NCI-H510A treated with DMSO at 0.1 percent for 48 hours (cell line): ENCODE data around the gene MCM5.

ENCODE experiments used
- DNase-seq: peaks from one replicate; lab custom pipeline; 2025; lab: John Stamatoyannopoulos, UW

Gene MCM5

DNA sequence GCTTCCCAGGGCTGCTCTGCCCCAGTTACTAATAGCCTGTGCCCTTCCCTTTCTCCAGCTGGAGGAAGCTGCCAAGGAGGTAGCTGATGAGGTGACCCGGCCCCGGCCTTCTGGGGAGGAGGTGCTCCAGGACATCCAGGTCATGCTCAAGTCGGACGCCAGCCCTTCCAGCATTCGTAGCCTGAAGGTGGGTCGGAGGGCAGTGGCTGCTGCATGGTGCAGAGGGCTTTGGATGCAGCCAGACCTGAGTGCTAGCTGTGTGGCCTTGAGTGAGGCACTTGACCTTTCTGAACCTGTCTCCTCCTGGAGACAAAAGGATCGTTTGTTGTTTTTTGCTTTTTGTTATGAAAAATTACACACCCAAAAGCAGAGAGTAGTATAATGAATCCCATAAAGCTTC, 3.4 kb downstream of the MCM5 start:
- DNase-seq = no peak

- no peak for DNase-seq
These were observed 4.2 kb downstream of the MCM5 start for GRCh38 chr22:35404176-35404575.

DNA sequence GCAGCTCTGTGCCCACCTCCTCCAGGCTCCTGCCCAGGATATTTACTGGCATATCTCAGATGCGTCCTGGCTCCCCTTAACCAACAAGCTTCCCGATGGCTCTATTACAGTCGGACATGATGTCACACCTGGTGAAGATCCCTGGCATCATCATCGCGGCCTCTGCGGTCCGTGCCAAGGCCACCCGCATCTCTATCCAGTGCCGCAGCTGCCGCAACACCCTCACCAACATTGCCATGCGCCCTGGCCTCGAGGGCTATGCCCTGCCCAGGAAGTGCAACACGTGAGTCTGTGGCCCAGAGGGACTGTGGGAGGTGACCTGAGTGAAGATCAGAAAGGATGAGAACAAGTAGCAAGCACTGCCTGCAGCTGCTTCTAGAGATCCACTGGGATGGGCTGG, 6.5 kb downstream of the MCM5 start:
- DNase-seq = no peak

DNA sequence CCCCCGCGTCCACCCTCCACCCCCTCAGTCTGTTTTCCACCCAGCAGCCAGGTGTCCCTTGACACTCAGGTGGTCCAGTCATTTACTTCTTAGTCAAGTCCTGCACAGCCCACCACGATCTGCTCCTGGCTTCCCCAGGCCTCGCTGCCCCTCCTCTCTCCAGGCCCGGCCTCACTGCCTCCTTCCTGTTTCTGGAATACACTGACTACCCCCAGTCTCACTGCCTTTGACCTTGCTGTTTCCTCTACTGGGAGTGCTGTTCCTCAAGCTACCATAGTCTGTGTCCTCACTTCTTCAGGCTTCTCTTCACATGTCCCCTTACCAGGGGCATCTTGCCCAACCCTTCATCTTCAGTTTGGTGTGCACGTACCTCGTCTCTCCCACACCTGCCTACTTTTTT, 7.4 kb downstream of the MCM5 start:
- no peak for DNase-seq

DNA sequence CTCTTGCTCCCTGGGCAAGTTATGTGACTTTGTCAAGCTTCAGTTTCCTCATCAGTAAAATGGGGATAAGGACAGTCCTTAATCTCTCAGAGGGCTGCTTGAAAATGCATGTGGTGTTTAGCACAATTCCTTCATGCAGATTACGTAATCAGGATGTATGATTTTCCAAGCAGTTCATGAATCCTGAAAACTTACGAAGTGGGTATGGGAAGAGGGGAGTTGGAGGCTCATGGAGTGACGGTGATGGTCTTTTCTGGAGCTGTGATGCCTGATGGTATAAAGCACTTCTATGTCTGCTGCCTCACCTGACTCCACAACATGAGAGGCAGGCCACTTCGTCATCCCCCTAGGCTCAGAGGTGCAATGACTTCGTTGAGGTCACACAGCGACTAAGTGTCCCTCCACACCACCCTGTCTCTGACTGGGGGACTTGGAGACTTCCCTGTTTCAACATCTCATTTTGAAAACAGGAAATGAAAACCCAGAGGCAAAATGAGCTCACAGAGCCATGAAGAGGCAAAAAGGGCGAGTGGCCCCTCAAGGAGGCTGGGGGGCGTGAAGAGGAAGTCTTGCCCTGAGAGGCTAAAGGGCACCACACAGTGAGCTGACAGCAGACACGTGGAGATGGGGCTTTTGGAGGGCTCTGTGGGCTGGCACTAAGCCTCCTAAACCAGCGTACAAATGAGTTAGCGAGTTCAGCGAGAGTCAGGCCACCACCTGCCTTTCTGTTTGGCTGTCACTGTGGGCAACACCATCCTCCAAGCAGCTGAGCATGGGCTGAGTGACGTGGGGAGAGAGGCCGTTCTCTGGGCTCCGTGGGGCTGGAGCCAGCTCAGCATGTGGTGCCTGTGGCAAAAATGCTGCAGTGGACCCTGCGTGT, 10.1 kb downstream of the MCM5 start:
- DNase-seq = no peak

DNA sequence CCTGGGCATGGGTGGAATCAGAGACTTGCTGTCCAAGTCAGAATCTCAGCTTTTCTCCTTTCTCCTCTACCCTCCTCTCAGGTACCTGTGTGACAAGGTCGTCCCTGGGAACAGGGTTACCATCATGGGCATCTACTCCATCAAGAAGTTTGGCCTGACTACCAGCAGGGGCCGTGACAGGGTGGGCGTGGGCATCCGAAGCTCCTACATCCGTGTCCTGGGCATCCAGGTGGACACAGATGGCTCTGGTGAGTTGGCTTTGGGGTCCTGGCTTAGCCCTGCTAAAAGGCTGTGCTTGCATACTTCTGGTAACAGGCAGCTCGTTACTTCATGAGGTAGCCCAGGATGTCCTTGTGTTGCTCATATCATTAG, 10.7 kb downstream of the MCM5 start:
- no peak for DNase-seq

- no peak for DNase-seq
These were observed 11.2 kb downstream of the MCM5 start for GRCh38 chr22:35411102-35411501.

GRCh38 chr22:35413624-35414023, 13.7 kb downstream of the MCM5 start:
- DNase-seq = no peak

GRCh38 chr22:35417606-35418005, 17.7 kb downstream of the MCM5 start:
- no peak for DNase-seq

- no peak for DNase-seq
These were observed 18.1 kb downstream of the MCM5 start for GRCh38 chr22:35418088-35418487.

DNA sequence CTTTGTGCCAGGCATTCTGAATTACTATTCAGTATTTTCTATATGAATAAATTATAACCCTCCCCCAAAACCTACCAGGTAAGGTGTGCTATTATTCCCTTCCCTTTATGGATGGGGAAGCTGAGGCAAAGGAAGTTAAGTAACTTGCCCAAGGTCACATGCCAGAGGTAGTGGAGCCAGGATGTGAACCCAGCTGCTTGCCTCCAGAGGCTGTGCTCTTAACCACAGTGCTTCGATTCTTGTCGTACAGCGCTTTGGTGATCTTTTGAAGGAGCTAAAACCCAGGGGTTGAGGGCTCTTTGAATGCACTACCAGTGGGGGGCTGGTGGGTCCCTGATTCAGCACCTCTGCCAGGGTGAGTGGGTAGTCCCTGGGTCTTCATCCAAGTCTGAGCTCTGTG, 18.8 kb downstream of the MCM5 start:
- no peak for DNase-seq

DNA sequence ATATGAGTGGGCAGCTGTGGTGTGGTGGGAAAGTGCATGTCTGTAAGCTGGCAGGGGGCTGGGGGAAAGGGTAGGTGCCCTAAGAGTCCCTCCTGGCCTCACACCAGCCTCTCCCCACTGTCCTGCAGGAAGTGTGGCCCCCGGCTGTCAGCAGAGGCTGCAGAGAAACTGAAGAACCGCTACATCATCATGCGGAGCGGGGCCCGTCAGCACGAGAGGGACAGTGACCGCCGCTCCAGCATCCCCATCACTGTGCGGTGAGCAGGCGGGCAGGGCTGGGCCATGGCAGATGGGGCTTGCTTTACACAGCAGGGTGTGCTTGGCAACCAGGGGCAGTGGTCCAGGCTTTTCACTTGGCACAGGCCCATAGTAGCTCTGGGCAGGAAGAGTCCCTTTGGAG, 19.8 kb downstream of the MCM5 start:
- no peak for DNase-seq

- no peak for DNase-seq
These were observed 21.2 kb downstream of the MCM5 start for GRCh38 chr22:35421121-35421520.

DNA sequence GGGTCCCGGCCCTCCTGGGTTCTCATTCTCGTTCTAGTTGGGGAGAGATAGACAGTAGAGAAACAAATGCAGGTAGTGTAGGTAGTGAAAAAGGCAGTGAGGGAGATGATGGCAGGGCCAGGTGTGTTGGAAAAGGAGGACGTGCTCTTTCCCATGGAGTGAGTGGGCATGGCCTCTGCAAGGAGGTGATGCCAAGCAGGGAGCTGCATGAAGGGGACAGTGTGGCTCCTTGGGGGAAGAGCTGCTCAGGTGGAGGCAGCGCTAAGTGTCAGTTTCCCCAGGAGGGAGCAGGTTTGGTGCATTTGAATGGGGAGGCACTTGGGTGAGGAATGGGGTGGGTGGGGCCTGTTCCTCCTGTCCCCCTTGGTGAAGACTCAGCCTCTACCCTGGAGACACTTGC, 22.2 kb downstream of the MCM5 start:
- no peak for DNase-seq

- no peak for DNase-seq
These were observed 23.0 kb downstream of the MCM5 start for GRCh38 chr22:35422936-35423335.

DNA sequence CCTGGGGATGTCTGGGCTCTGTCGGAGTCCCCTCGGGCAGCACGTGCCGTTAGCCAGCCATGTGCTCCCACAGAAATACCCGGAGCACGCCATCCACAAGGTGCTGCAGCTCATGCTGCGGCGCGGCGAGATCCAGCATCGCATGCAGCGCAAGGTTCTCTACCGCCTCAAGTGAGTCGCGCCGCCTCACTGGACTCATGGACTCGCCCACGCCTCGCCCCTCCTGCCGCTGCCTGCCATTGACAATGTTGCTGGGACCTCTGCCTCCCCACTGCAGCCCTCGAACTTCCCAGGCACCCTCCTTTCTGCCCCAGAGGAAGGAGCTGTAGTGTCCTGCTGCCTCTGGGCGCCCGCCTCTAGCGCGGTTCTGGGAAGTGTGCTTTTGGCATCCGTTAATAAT, 24.1 kb downstream of the MCM5 start:
- DNase-seq = no peak

DNA sequence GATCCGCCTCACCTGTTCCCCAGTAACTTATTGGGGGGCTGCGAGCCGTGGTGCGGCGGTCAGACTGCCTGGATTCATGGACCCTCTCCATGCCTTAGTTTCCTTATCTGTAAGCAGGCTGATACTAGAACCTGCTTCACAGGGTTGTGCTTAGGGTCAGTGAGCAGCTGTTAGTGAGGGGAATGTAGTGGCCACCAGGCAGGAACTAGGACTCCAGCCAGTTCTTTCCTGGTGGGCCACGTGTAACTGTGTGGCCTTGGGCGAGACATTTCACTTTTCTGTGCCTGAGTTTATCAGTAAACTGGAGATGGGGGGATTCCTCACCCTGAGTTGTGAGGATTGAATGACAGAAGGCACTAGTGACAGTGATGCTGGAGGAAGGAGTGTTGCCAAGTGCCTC, 24.8 kb downstream of the MCM5 start:
- DNase-seq = no peak

GRCh38 chr22:35425546-35425945, 25.6 kb downstream of the MCM5 start:
- DNase-seq = no peak

GRCh38 chr22:35425971-35426800, 26.2 kb downstream of the MCM5 start:
- DNase-seq = peak; percentile 74

GRCh38 chr22:35426801-35427140, 26.8 kb downstream of the MCM5 start:
- no peak for DNase-seq

DNA sequence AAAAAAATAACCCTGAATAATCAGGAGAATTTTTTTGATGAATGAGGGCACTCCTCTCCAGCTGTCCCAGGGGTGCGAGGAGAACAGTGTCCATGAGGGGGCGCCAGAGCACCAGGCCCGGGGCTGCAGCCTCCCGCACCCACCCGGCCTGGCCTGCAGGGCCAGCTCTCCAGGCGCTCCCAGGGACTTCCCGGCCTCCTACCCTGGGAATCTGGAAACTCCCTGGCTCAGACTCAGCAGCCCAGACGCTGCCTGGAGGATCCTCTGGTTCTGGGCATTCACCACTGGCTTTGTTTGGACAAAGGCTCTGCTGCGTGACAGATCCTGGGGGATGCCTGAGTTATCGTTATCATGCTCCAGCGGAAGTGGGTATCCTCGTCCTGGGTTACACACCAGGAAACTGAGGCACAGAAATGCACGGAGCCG, 31.0 kb downstream of the MCM5 start:
- DNase-seq = peak; percentile 33

DNA sequence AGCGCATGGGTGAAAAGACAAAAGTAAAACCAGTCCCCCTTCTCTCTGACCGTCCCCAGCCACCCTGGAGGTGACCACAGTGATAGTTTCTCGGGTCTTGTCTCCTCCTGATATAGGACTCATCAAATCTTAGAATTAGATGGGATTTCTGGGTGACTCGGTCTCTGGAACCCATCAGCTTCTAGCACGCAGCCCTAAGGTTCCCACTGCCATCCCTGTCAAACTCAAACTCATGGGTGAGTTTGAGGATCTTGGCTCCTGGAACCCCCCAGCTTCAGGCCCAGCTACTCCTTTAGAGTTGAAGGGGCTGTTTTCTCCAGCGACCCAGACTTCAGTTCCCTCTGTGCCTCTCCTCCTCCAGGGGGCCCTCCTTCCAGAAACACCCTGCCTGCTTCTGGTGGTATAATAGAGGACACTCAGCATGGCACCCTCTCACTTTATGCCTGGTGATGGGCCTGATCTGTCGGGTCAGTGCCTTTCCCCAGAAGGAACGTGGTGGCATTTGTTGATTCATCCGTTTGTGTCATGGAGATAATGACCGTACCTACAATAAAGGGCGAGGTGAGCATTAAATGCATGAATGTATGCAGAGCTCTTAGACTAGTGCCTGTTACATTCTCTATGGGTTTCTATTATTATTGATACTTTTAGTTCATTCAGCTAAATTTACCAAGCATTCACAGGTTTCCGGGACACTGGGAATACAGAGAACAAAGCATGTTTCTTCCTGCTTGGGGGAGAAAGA, 31.7 kb downstream of the MCM5 start:
- no peak for DNase-seq
